Activated naive CD4-positive, alpha-beta T cell (primary cell): Measurements from ENCODE around the gene OR6B2.
"Not testable (repeated sequence)": the region's sequence is repeated elsewhere in the genome, so short reads cannot be mapped to it uniquely, and the experiment has no call there.

ENCODE experiments used
- DNase-seq, 4 experiments: peaks; one replicate each; lab custom pipeline; 2025; lab: John Stamatoyannopoulos, UW

The OR6B2 gene

DNA sequence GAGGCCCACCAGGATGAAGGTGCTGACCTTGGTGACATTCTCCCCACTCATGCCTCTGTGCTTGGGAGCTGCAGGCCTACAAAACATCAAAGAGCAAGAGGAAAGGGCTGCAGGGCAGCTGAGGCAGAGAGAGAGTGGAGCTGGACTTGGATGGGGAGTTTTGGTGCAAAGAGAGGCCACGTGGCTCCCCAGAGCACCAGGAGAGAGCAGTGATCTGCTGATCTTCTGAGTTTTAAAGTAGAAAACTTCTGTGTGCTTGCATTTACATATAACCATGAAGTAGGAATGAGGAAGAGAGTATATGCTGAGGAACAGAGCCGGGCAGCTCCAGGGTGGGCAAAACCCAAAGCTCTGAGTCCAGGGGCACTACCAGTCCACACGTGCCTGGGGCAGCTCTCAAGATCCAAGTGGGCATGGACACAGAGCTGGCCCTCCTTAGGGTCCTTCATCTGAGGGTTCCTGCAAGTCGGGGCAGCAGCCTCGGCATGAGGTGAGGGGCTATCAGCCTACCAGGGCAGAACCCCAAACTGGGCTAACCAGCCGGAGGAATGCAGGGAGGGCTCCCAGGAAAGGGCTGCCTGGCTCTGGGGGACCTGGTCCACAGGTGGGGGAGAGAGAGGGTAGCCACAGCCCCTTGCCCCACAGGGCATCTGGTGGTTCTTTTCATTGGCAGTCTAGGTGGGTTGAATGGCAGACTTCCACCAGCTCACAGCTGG is at the start of gene OR6B2:
OR6B2 (minus strand) TSS at position 51 of the 716 bp plus-strand sequence; CDS start at position 51, 0 bp downstream.
- DNase-seq = no peak

DNA sequence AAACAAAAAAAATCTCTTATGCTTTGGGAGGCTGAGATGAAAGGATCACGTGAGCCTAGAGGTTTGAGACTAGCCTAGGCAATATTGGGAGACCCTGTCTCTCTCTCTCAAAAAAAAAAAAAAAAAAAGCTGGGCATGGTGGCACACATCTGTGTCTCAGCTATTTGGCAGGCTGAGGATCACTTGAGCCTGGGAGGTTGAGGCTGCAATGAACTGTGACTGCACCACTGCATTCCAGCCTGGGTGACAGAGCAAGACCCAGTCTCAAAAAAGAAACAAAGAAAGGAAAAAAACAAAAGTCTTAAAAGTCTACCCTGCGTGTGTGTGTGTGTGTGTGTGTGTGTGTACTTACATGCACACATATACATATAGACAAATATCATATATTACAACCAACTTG is 48.4 kb upstream of the OR6B2 start:
- DNase-seq = no peak

GRCh38 chr2:240077442-240077841 is 47.2 kb upstream of the OR6B2 start:
- no peak for DNase-seq

DNA sequence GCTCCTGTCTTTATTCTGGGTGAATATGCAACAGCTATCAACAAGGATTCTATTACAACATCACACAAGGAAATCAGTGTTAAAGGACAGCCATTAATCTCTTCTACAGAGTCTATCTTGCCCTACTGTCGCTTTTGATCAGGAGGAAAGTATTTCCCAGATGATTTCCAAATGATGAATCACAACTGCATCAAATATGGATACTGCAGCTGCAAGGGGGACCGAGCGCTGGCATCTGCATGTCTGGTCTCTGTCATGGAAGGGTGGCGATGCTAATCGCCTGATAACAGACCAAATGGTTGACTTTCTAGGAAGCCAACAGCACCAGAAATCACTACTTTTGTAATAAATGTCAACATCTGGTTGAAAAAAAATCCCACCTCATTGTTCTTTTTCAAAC is 44.3 kb upstream of the OR6B2 start:
- no peak for DNase-seq

GRCh38 chr2:240070907-240071306 is 40.7 kb upstream of the OR6B2 start:
- no peak for DNase-seq

GRCh38 chr2:240069829-240070228 is 39.6 kb upstream of the OR6B2 start:
- DNase-seq = no peak

DNA sequence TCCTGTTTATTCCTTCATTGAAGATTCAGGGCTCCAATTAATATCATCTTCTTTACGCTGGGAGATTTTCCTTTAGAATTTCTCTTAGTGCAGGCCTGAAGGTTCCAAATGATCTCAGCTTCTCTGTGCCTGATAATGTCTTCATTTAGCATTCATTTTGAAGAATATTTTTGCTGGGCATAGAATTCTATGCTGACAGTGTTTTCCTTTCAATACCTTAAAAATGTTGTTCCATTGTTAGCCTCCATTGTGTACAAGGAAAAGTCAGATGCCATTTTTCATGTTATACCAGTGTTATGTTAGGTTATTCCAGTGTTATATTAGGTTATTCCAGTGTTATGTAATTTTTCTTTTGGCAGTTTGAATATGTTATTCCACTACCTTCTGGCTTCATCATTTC is 38.0 kb upstream of the OR6B2 start:
- DNase-seq = no peak

- no peak for DNase-seq
Observed at GRCh38 chr2:240066489-240066888, 36.3 kb upstream of the OR6B2 start.

GRCh38 chr2:240064898-240065297 is 34.7 kb upstream of the OR6B2 start:
- DNase-seq = no peak

- DNase-seq = peak in 1 of 4 experiments; percentile 13
Observed at GRCh38 chr2:240060977-240061591, 30.9 kb upstream of the OR6B2 start.

GRCh38 chr2:240056678-240057077 is 26.4 kb upstream of the OR6B2 start:
- no peak for DNase-seq

- DNase-seq = no peak
Observed at GRCh38 chr2:240055177-240055917, 25.1 kb upstream of the OR6B2 start.

- no peak for DNase-seq
Observed at GRCh38 chr2:240053173-240054155, 23.2 kb upstream of the OR6B2 start, which contains the start of gene OR6B3. Gene OR6B3, minus strand, starts transcription at chr2:240053521.

- no peak for DNase-seq
Observed at GRCh38 chr2:240052524-240052923, 22.3 kb upstream of the OR6B2 start.

- DNase-seq = no peak
Observed at GRCh38 chr2:240051697-240052096, 21.5 kb upstream of the OR6B2 start.

- no peak for DNase-seq
Observed at GRCh38 chr2:240050278-240050677, 20.0 kb upstream of the OR6B2 start.

GRCh38 chr2:240048237-240048636 is 18.0 kb upstream of the OR6B2 start:
- no peak for DNase-seq

- no peak for DNase-seq
Observed at GRCh38 chr2:240045098-240045497, 14.9 kb upstream of the OR6B2 start.

- DNase-seq = not testable (repeated sequence)
Observed at GRCh38 chr2:240044096-240044495, 13.9 kb upstream of the OR6B2 start.

DNA sequence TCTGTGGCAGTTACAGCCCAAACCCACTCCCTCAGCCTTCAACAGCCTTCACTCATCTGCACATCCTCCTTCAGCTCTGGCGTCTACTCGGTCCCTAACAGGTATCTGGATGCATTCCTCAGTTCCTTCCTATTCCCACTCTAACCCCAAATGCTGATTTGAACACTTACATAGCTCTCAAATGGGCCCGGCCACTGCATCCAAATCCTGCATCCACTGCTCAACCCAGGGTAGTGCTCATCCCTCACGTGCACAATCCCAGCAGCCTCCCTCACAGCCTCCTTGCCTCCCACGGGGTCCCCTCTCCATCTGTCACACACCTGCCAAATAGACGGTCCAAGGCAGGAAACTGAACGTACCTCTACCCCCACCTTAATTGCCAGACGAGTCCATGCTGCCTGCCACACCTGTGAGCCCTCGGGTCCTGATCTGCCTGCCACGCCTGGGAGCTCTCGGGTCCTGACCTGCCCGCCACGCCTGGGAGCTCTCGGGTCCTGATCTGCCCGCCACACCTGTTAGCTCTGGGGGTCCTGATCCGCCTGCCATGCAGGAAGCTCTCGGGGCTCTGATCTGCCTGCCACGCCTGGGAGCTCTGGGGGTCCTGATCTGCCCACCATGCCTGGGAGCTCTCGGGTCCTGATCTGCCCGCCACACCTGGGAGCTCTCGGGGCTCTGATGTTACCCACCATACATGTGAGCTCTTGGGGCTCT is 13.2 kb upstream of the OR6B2 start:
- DNase-seq = no peak

GRCh38 chr2:240042740-240043139 is 12.5 kb upstream of the OR6B2 start:
- DNase-seq = no peak
